Stimulated activated CD4-positive, alpha-beta T cell treated with anti-CD3 and anti-CD28 coated beads, Interleukin-1b, Interleukin-23, amount 100 ng/mL, for 24 hours (primary cell): ENCODE measurements around the gene ANKRA2.

ENCODE experiments used
- DNase-seq, 4 experiments: peaks; one replicate each; pipeline ENCODE4 v3.0.0-alpha.2; 2020; ENCODE audit warnings: low read depth in 4 of 4, low spot score in 1 of 4

The ANKRA2 gene

DNA sequence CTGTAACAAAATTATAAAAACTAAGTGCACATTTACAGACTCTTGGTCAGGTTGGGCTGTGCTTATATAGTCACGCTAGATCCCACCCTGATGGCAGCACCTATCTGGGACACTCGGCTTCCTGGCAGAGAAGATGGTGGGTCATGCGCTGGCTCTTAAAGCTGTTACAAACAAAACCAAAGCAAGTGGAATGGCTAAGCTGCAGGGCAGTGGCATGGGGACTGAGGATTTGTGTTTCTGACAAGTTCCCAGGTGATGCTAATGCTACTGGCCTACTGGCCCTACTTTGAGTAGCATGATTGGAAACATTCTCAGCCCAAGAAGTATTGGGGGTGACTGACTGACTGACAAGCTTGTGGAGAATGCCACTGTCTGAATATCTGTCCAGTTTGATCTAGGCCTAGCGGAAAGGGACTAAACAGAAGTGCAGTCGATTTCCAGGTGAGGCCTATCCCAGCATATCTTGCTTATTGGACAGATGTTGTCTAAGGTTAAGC is 58.9 kb downstream of the ANKRA2 start:
- no peak for DNase-seq
